Adrenal gland (tissue), 12 donors: ENCODE results near the gene CA5A. TPM values are rescaled to one million over a fixed set of nuclear protein-coding genes. Genes with fewer than 3 reads are reported as not detected.

Experiments
- DNase-seq, 7 donors: peaks; one replicate each; pipeline ENCODE4 v3.0.0-alpha.2; 2019 to 2020
- H3K27ac ChIP-seq, 5 donors: fragments of 200-600 bp; sonication (generic) in 4 of 5; 1 replicate in 3 of 5; 2 replicates in 2 of 5; pipeline versions ENCODE4 v1.5.1 to v1.8.0; 2016 to 2020; ENCODE audit warnings: mild to moderate bottlenecking in 1 of 5
- H3K27me3 ChIP-seq: fragments of 200-600 bp; 2 replicates; pipeline ENCODE4 v1.8.0; 2021
- H3K36me3 ChIP-seq, 2 donors: fragments of 200-600 bp; replicated peaks in 1 of 2; 1 replicate in 1 of 2; 2 replicates in 1 of 2; pipeline versions ENCODE4 v1.5.1 to v1.8.0; 2018 to 2022
- H3K4me1 ChIP-seq, 2 donors: fragments of 200-600 bp; replicated peaks in 1 of 2; 1 replicate in 1 of 2; 2 replicates in 1 of 2; pipeline versions ENCODE4 v1.5.1 to v1.8.0; 2018 to 2021
- H3K4me3 ChIP-seq, 4 donors: fragments of 200-600 bp; sonication (generic) in 3 of 4; one replicate each; pipeline ENCODE4 v1.5.1; 2016 to 2018
- H3K9me3 ChIP-seq, 3 donors: fragments of 200-600 bp; sonication (generic) in 1 of 3; replicated peaks in 1 of 3; 1 replicate in 2 of 3; 2 replicates in 1 of 3; pipeline versions ENCODE4 v1.5.1 to v1.8.0; 2016 to 2021
- CTCF ChIP-seq, 6 experiments: fragments of 450-650 bp in 4 of 6; fragments of 200-600 bp in 2 of 6; sonication (generic) in 1 of 6; IDR thresholded peaks; 1 replicate in 5 of 6; 2 replicates in 1 of 6; pipeline versions ENCODE4 v1.5.1 to v1.8.0; 2016 to 2021; ENCODE audit warnings: antibody characterized with exemption in 6 of 6, mild to moderate bottlenecking in 2 of 6, moderate library complexity in 1 of 6
- POLR2A ChIP-seq, 2 donors: fragments of 450-650 bp; IDR thresholded peaks; one replicate each; pipeline ENCODE4 v1.6.1; 2017; ENCODE audit warnings: antibody characterized with exemption in 2 of 2, mild to moderate bottlenecking in 2 of 2, moderate library complexity in 1 of 2
- WGBS, 4 donors: extraction: QIAGEN DNeasy Blood & Tissue Kit in 2 of 4; methylation state at CpG; one replicate each; pipeline versions ENCODE4 v1.1.5 to v1.1.7; 2013 to 2017; 5-methylcytosine and 5-hydroxymethylcytosine counted together
- intact Hi-C, 2 donors: fragments of 100-400 bp; cut with DNase I; formaldehyde crosslinking; loops; one replicate each; pipeline versions ENCODE4 v1.14.1 to v1.15.0; 2022 to 2023
- polyA plus RNA-seq, 3 donors: library from polyadenylated mRNA; stranded (reverse); fragments of 200-250 nt in 2 of 3; fragments of 350-450 nt in 1 of 3; fragmentation: Illumina TruSeq in 1 of 3; extraction: RNeasy Lipid Tissue Mini Kit (QIAGEN cat#74804) in 1 of 3; gene quantifications; one replicate each; pipeline ENCODE4 v1.2.3, GENCODE V29; 2013 to 2014
- small RNA-seq, 2 donors: library from RNA; depleted of rRNA; stranded (forward); fragments of <200 nt; gene quantifications; one replicate each; pipeline ENCODE3, GENCODE V24; 2016
- total RNA-seq, 9 donors: library from RNA; depleted of rRNA in 4 of 9; stranded (reverse); fragments of >200 nt in 4 of 9; fragments of 120-200 nt in 1 of 9; fragmentation: NEBNext Ultra II Directional in 1 of 9; extraction: Animal tissue kit (Norgen Biotek cat#: 25700) in 1 of 9; gene quantifications; one replicate each; pipeline versions ENCODE4 v1.1.0 to v1.2.4, GENCODE V29; 2013 to 2023
- donor health status: healthy with polysubstance abuse.
- donor health status: Bipolar disorder and iron deficiency.
- donor health status: DM: yes; HTN: yes; CAD: no.
- donor health status: DM: no; HTN: no; CAD: no.
- donor health status: DM: no; HTN: no; CAD: no.
- donor health status: DM: yes; HTN: yes; CAD: no.

CA5A gene
- total and polyA plus RNA-seq, 12 donors, result 0.17 to 0.56 TPM; not detected in 10

- Histone ChIP-seq H3K9me3 (no peaks in the 10 kb centered on the region), H3K36me3 (no peaks in the 10 kb centered on the region), H3K4me1 (peaks cover 0 to 5% of the 10 kb centered on the region in 2 donors), H3K27me3 (no peaks in the 10 kb centered on the region), H3K27ac (no peak overlapping the region), H3K4me3 (no peak overlapping the region)
- DNase-seq, result no peak
- TF ChIP-seq CTCF (IDR thresholded peaks at IDR 0.05), result no peak
- TF ChIP-seq POLR2A (IDR thresholded peaks at IDR 0.05), result no peak
- 85 to 93% (median 88%) methylated on average over 18 to 34 of the region's 34 CpGs for WGBS, 4 donors
- intact Hi-C loops, result no loop called here
Measured at GRCh38 chr16:87839542-87840270, 96.6 kb downstream of the CA5A start.

GRCh38 chr16:87838643-87839541, 97.4 kb downstream of the CA5A start:
- no peak for TF ChIP-seq CTCF (IDR thresholded peaks at IDR 0.05)
- DNase-seq, result no peak
- WGBS, 4 donors, result 84 to 93% (median 89%) methylated on average over 10 to 27 of the region's 27 CpGs
- Histone ChIP-seq H3K4me1 (no peaks in the 10 kb centered on the region), H3K9me3 (no peaks in the 10 kb centered on the region), H3K4me3 (no peak overlapping the region), H3K36me3 (no peaks in the 10 kb centered on the region), H3K27me3 (no peaks in the 10 kb centered on the region), H3K27ac (no peak overlapping the region)
- intact Hi-C loops, result no loop called here

Small RNAs within 50 kb of the gene (small RNA-seq; reads per million reads assigned to genes)
- 0 reads per million in 2 donors for gene AC127455.1

Other genes with a start within 250 kb of the CA5A start
- gene KLHDC4, start 170.5 kb downstream of the CA5A start, total RNA-seq, result 10 to 100 TPM; 15.4 to 40.1 (median 22.2) TPM
- gene KLHDC4, start 170.5 kb downstream of the CA5A start, polyA plus RNA-seq, result 10 to 100 TPM; 15.4 to 94.0 (median 64.8) TPM
- 1 to 10 TPM in 8 of 9 donors, under 1 TPM in 1; 0.69 to 9.1 (median 2.5) TPM for gene SLC7A5, start 67.0 kb downstream of the CA5A start, total RNA-seq
- 1 to 10 TPM; 1.6 to 3.7 (median 1.8) TPM for gene SLC7A5, start 67.0 kb downstream of the CA5A start, polyA plus RNA-seq
- gene BANP, start 14.9 kb upstream of the CA5A start, total RNA-seq, result 10 to 100 TPM; 14.0 to 29.8 (median 22.1) TPM
- 10 to 100 TPM; 10.4 to 23.6 (median 19.2) TPM for gene BANP, start 14.9 kb upstream of the CA5A start, polyA plus RNA-seq